Tibial artery (tissue), 4 donors: Measurements from ENCODE around the gene NDUFA11.

Experiments
- DNase-seq, 2 donors: peaks; one replicate each; pipeline ENCODE4 v3.0.0-alpha.2; 2019
- H3K27ac ChIP-seq, 2 donors: fragments of 200-600 bp; sonication (generic) in 1 of 2; 1 replicate in 1 of 2; 2 replicates in 1 of 2; pipeline ENCODE4 v1.5.1; 2018 to 2019; ENCODE audit warnings: mild to moderate bottlenecking in 1 of 2
- H3K27me3 ChIP-seq, 2 donors: fragments of 200-600 bp; sonication (generic) in 1 of 2; one replicate each; pipeline versions ENCODE4 v1.5.1 to v1.6.0; 2016 to 2019
- H3K36me3 ChIP-seq, 3 donors: fragments of 200-600 bp; sonication (generic) in 2 of 3; one replicate each; pipeline ENCODE4 v1.5.1; 2016 to 2019; ENCODE audit warnings: mild to moderate bottlenecking in 2 of 3
- H3K4me1 ChIP-seq, 4 donors: fragments of 200-600 bp; sonication (generic) in 2 of 4; 1 replicate in 3 of 4; 2 replicates in 1 of 4; pipeline ENCODE4 v1.5.1; 2016 to 2019
- H3K4me3 ChIP-seq, 2 donors: fragments of 200-600 bp; sonication (generic) in 1 of 2; 1 replicate in 1 of 2; 2 replicates in 1 of 2; pipeline ENCODE4 v1.5.1; 2018 to 2019; ENCODE audit warnings: mild to moderate bottlenecking in 2 of 2
- H3K9me3 ChIP-seq, 3 donors: fragments of 200-600 bp; sonication (generic) in 1 of 3; one replicate each; pipeline ENCODE4 v1.5.1; 2016 to 2019
- intact Hi-C: fragments of 100-400 bp; cut with DNase I; formaldehyde crosslinking; loops from one replicate; pipeline ENCODE4 v1.15.0; 2023; ENCODE audit warnings: low total_unique reads
- TF ChIP-seq, protein P1 (sequence below), 2 experiments: fragments of 200-600 bp in 1 of 2; fragments of 450-650 bp in 1 of 2; IDR thresholded peaks; one replicate each; pipeline ENCODE4 v1.5.1; 2017 to 2019; ENCODE audit warnings: antibody characterized with exemption in 2 of 2, mild to moderate bottlenecking in 1 of 2, moderate library complexity in 1 of 2

The NDUFA11 gene

GRCh38 chr19:5870986-5871394, 32.6 kb downstream of the NDUFA11 start:
- no peaks in the 10 kb centered on the region for H3K9me3 ChIP-seq
- no peaks in the 10 kb centered on the region for H3K36me3 ChIP-seq
- TF ChIP-seq, protein P1, sequence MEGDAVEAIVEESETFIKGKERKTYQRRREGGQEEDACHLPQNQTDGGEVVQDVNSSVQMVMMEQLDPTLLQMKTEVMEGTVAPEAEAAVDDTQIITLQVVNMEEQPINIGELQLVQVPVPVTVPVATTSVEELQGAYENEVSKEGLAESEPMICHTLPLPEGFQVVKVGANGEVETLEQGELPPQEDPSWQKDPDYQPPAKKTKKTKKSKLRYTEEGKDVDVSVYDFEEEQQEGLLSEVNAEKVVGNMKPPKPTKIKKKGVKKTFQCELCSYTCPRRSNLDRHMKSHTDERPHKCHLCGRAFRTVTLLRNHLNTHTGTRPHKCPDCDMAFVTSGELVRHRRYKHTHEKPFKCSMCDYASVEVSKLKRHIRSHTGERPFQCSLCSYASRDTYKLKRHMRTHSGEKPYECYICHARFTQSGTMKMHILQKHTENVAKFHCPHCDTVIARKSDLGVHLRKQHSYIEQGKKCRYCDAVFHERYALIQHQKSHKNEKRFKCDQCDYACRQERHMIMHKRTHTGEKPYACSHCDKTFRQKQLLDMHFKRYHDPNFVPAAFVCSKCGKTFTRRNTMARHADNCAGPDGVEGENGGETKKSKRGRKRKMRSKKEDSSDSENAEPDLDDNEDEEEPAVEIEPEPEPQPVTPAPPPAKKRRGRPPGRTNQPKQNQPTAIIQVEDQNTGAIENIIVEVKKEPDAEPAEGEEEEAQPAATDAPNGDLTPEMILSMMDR (IDR thresholded peaks at IDR 0.05), result no peak
- H3K4me3 ChIP-seq, result no peak overlapping the region
- no peak for DNase-seq
- no peak overlapping the region for H3K27ac ChIP-seq
- intact Hi-C loops, result no loop called here
- H3K4me1 ChIP-seq, result no peaks in the 10 kb centered on the region
- peaks cover 0 to 42% of the 10 kb centered on the region in 2 donors for H3K27me3 ChIP-seq

GRCh38 chr19:5867201-5868136, 36.1 kb downstream of the NDUFA11 start:
- Histone ChIP-seq H3K9me3 (no peaks in the 10 kb centered on the region), H3K4me1 (no peaks in the 10 kb centered on the region), H3K36me3 (no peaks in the 10 kb centered on the region), H3K27ac (no peak overlapping the region), H3K4me3 (no peak overlapping the region), H3K27me3 (peaks cover 0 to 55% of the 10 kb centered on the region in 2 donors)
- TF ChIP-seq, protein P1 (IDR thresholded peaks at IDR 0.05), result no peak
- DNase-seq, result no peak
- intact Hi-C loops, result no loop called here

GRCh38 chr19:5865772-5866171, 37.8 kb downstream of the NDUFA11 start:
- H3K27ac ChIP-seq, result no peak overlapping the region
- H3K4me1 ChIP-seq, result no peaks in the 10 kb centered on the region
- no peak overlapping the region for H3K4me3 ChIP-seq
- no peak for DNase-seq
- no peaks in the 10 kb centered on the region for H3K36me3 ChIP-seq
- intact Hi-C loops, result no loop called here
- H3K27me3 ChIP-seq, result peaks cover 0 to 58% of the 10 kb centered on the region in 2 donors
- TF ChIP-seq, protein P1 (IDR thresholded peaks at IDR 0.05), result no peak
- H3K9me3 ChIP-seq, result no peaks in the 10 kb centered on the region

GRCh38 chr19:5864725-5865486, 38.7 kb downstream of the NDUFA11 start:
- no peak for DNase-seq
- TF ChIP-seq, protein P1 (IDR thresholded peaks at IDR 0.05), result peak in 1 of 2 experiments; percentile 10
- Histone ChIP-seq H3K27me3 (peaks cover 0 to 54% of the 10 kb centered on the region in 2 donors), H3K4me1 (no peaks in the 10 kb centered on the region), H3K9me3 (no peaks in the 10 kb centered on the region), H3K4me3 (no peak overlapping the region), H3K36me3 (no peaks in the 10 kb centered on the region), H3K27ac (no peak overlapping the region)
- intact Hi-C loops, result no loop called here

GRCh38 chr19:5864013-5864720, 39.4 kb downstream of the NDUFA11 start:
- H3K27me3 ChIP-seq, result peaks cover 0 to 58% of the 10 kb centered on the region in 2 donors
- no peak overlapping the region for H3K4me3 ChIP-seq
- no peaks in the 10 kb centered on the region for H3K4me1 ChIP-seq
- no peak overlapping the region for H3K27ac ChIP-seq
- H3K9me3 ChIP-seq, result no peaks in the 10 kb centered on the region
- intact Hi-C loops, result no loop called here
- H3K36me3 ChIP-seq, result no peaks in the 10 kb centered on the region
- no peak for DNase-seq
- TF ChIP-seq, protein P1 (IDR thresholded peaks at IDR 0.05), result no peak
